Measurements from ENCODE around the gene MOSPD2. TPM values are rescaled to one million over a fixed set of nuclear protein-coding genes. Genes with fewer than 3 reads are reported as not detected.

MOSPD2 gene
- polyA plus RNA-seq, 3 donors = 44.6 to 51.6 (median 45.7) TPM

GRCh38 chrX:14915596-14915995, 42.4 kb downstream of the MOSPD2 start:
- H3K4me2 ChIP-seq (replicated peaks; ENCODE audit: extremely low read depth, low read length, poor library complexity, severe bottlenecking) = no peak overlapping the region
- Mint-ChIP-seq H3K9me3 (no peaks in the 10 kb centered on the region), H3K27me3 (ENCODE audit: low read depth in 3 of 3) (no peaks in the 10 kb centered on the region), H3K36me3 (peaks cover 70 to 72% of the 10 kb centered on the region in 2 donors), H3K4me3 (no peak overlapping the region), H3K4me1 (no peaks in the 10 kb centered on the region), H3K27ac (no peak overlapping the region)
- no peaks in the 10 kb centered on the region for H3K9me3 ChIP-seq (replicated peaks in 1 of 2; ENCODE audit: control insufficient read depth in 1 of 2, insufficient read depth in 1 of 2, low read length in 2 of 2)
- no peak overlapping the region for H2AFZ ChIP-seq (ENCODE audit: insufficient read depth, low read depth, low read length, poor library complexity, severe bottlenecking)
- no peaks in the 10 kb centered on the region for H3K79me2 ChIP-seq (ENCODE audit: insufficient read depth, low read length)
- H3K4me3 ChIP-seq (replicated peaks in 1 of 3; ENCODE audit: low read depth in 2 of 3, low read length in 3 of 3) = no peak overlapping the region
- WGBS (ENCODE audit: insufficient coverage) = 86% methylated on average over 1 of the region's 3 CpGs
- H3K4me1 ChIP-seq (ENCODE audit: control insufficient read depth in 1 of 2, insufficient read depth in 2 of 2, low read length in 2 of 2) = no peaks in the 10 kb centered on the region
- H3K27ac ChIP-seq (ENCODE audit: low read depth in 1 of 2, low read length in 2 of 2) = no peak overlapping the region
- H3K27me3 ChIP-seq (ENCODE audit: control insufficient read depth in 2 of 2, insufficient read depth in 2 of 2, low read length in 2 of 2) = no peaks in the 10 kb centered on the region
- intact Hi-C loops (cut with micrococcal nuclease) = no loop called here
- TF ChIP-seq CTCF (IDR thresholded peaks at IDR 0.05) = no peak
- no peaks in the 10 kb centered on the region for H4K20me1 ChIP-seq (ENCODE audit: insufficient read depth, low read length)
- no peak overlapping the region for H3K9ac ChIP-seq (ENCODE audit: insufficient read depth, low read length, poor library complexity, severe bottlenecking)
- no peak for DNase-seq
- H3K36me3 ChIP-seq (replicated peaks in 1 of 2; ENCODE audit: control insufficient read depth in 1 of 2, insufficient read depth in 2 of 2, low read length in 2 of 2) = peaks cover 79 to 96% of the 10 kb centered on the region in 2 donors

GRCh38 chrX:14916017-14916674, 42.9 kb downstream of the MOSPD2 start:
- no peak overlapping the region for H3K4me2 ChIP-seq (replicated peaks; ENCODE audit: extremely low read depth, low read length, poor library complexity, severe bottlenecking)
- intact Hi-C loops (cut with micrococcal nuclease) = no loop called here
- no peak overlapping the region for H2AFZ ChIP-seq (ENCODE audit: insufficient read depth, low read depth, low read length, poor library complexity, severe bottlenecking)
- no peak overlapping the region for H3K9ac ChIP-seq (ENCODE audit: insufficient read depth, low read length, poor library complexity, severe bottlenecking)
- no peak overlapping the region for H3K4me3 ChIP-seq (replicated peaks in 1 of 3; ENCODE audit: low read depth in 2 of 3, low read length in 3 of 3)
- H3K4me1 ChIP-seq (ENCODE audit: control insufficient read depth in 1 of 2, insufficient read depth in 2 of 2, low read length in 2 of 2) = no peaks in the 10 kb centered on the region
- DNase-seq = no peak
- no peaks in the 10 kb centered on the region for H3K27me3 ChIP-seq (ENCODE audit: control insufficient read depth in 2 of 2, insufficient read depth in 2 of 2, low read length in 2 of 2)
- peaks cover 77 to 95% of the 10 kb centered on the region in 2 donors for H3K36me3 ChIP-seq (replicated peaks in 1 of 2; ENCODE audit: control insufficient read depth in 1 of 2, insufficient read depth in 2 of 2, low read length in 2 of 2)
- Mint-ChIP-seq H3K4me3 (no peak overlapping the region), H3K27me3 (ENCODE audit: low read depth in 3 of 3) (no peaks in the 10 kb centered on the region), H3K9me3 (no peaks in the 10 kb centered on the region), H3K27ac (no peak overlapping the region), H3K4me1 (no peaks in the 10 kb centered on the region), H3K36me3 (peaks cover 70 to 71% of the 10 kb centered on the region in 2 donors)
- no CpG with 5 or more reads among the region's 3 CpGs for WGBS (ENCODE audit: insufficient coverage)
- H3K9me3 ChIP-seq (replicated peaks in 1 of 2; ENCODE audit: control insufficient read depth in 1 of 2, insufficient read depth in 1 of 2, low read length in 2 of 2) = no peaks in the 10 kb centered on the region
- no peak for TF ChIP-seq CTCF (IDR thresholded peaks at IDR 0.05)
- no peaks in the 10 kb centered on the region for H4K20me1 ChIP-seq (ENCODE audit: insufficient read depth, low read length)
- no peak overlapping the region for H3K27ac ChIP-seq (ENCODE audit: low read depth in 1 of 2, low read length in 2 of 2)
- H3K79me2 ChIP-seq (ENCODE audit: insufficient read depth, low read length) = no peaks in the 10 kb centered on the region

Data from CD14-positive monocyte (primary cell).